ENCODE data around the gene MGMT.

- TF ChIP-seq, protein P1, sequence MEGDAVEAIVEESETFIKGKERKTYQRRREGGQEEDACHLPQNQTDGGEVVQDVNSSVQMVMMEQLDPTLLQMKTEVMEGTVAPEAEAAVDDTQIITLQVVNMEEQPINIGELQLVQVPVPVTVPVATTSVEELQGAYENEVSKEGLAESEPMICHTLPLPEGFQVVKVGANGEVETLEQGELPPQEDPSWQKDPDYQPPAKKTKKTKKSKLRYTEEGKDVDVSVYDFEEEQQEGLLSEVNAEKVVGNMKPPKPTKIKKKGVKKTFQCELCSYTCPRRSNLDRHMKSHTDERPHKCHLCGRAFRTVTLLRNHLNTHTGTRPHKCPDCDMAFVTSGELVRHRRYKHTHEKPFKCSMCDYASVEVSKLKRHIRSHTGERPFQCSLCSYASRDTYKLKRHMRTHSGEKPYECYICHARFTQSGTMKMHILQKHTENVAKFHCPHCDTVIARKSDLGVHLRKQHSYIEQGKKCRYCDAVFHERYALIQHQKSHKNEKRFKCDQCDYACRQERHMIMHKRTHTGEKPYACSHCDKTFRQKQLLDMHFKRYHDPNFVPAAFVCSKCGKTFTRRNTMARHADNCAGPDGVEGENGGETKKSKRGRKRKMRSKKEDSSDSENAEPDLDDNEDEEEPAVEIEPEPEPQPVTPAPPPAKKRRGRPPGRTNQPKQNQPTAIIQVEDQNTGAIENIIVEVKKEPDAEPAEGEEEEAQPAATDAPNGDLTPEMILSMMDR (IDR thresholded peaks at IDR 0.05), result no peak
- TF ChIP-seq ZFX (IDR thresholded peaks at IDR 0.05; ENCODE audit: borderline replicate concordance), result no peak
Measured at GRCh38 chr10:129646973-129647372, 179.9 kb downstream of the MGMT start.

All from 22Rv1 (cell line).